ENCODE data around the gene COTL1. TPM values are rescaled to one million over a fixed set of nuclear protein-coding genes. Genes with fewer than 3 reads are reported as not detected.

COTL1 gene
- total RNA-seq, 2 donors from 2014 or later, result 287 to 328 TPM

DNA sequence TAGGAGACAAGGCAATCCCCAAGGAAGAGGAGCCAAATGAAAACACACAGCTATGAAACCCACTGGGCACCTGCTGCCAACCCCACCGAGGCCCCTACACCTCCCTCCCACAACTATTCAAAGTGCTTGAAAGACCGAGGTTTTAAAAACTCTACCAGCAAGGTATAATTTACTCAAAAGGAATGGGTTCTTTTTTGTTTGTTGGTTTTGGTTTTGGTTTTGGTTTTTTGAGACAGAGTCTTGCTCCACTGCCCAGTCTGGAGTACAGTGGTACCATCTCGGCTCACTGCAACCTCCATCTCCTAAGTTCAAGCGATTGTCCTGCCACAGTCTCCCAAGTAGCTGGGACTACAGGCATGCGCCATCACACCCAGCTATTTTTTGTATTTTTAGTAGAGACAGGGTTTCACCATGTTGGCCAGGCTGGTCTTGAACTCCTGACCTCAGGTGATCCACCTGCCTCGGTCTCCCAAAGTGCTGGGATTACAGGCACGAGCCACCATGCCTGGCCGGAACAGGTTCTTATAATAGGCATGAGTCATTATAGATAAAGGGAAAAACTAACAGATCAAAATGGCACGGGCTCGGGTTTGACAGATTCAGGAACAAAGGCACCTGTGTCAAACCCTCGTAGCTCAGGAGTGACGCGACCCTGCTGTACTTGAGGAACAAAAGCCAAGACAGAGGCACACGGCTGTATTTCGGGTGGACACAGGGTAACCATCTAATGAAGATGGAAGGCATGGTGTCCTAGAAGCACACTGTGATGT lies 40.7 kb downstream of the COTL1 start:
- Mint-ChIP-seq H3K27ac (peak overlapping the region; percentile 81), H3K27me3 (no peaks in the 10 kb centered on the region), H3K4me1 (peaks cover 41% of the 10 kb centered on the region), H3K4me3 (no peak overlapping the region), H3K36me3 (ENCODE audit: low read depth) (peaks cover 6% of the 10 kb centered on the region)
- no peaks in the 10 kb centered on the region for H3K9me3 ChIP-seq (ENCODE audit: control insufficient read depth, low read length, poor library complexity, severe bottlenecking)
- ATAC-seq, result no peak
- no peak for DNase-seq

DNA sequence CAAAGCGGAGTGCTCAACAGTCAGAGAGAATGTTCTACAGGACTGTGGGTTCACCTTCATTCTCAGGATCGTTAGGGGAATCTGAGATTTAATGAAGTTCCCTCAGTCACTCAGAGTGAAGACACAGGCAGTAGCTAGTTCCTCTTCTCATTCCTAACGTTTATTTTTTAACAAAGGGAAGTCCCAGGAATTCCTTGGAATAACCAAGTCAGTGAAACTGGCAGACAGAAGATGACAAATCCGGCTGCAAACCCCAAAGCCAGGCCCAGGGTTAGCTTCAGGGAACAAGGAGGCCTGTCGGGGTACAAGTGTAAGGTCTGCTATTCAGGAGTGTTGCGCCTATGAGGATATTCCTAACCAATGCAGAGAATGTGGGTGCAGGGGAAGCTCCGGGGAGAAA lies 42.0 kb downstream of the COTL1 start:
- H3K4me1 Mint-ChIP-seq, result peaks cover 39% of the 10 kb centered on the region
- DNase-seq, result no peak
- no peaks in the 10 kb centered on the region for H3K9me3 ChIP-seq (ENCODE audit: control insufficient read depth, low read length, poor library complexity, severe bottlenecking)
- ATAC-seq, result no peak
- H3K36me3 Mint-ChIP-seq (ENCODE audit: low read depth), result peaks cover 6% of the 10 kb centered on the region
- H3K27me3 Mint-ChIP-seq, result no peaks in the 10 kb centered on the region
- H3K27ac Mint-ChIP-seq, result peak overlapping the region; percentile 81
- H3K4me3 Mint-ChIP-seq, result no peak overlapping the region

DNA sequence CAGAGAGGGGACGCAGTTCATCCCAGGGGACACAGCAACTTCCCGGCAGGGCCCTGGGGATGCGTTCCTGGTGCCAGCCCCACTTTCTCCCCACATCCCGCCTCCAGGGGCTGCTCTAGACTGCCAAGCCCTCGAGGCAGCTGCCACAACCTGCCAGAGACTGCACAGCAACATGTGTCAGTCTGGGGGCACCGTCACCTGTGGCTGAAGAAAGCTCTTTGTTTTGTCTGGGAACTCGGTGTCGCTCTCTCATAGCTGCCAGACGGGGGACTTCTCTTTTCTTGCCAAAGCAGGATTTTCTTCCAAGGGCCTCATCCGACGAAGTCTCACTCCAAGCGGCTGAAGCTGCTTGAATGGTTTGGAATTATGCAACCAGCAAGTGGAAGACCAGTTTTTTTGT lies 43.7 kb downstream of the COTL1 start:
- Mint-ChIP-seq H3K4me3 (no peak overlapping the region), H3K27me3 (no peaks in the 10 kb centered on the region), H3K4me1 (peaks cover 32% of the 10 kb centered on the region), H3K27ac (peak overlapping the region; percentile 65), H3K36me3 (ENCODE audit: low read depth) (peaks cover 8% of the 10 kb centered on the region)
- no peaks in the 10 kb centered on the region for H3K9me3 ChIP-seq (ENCODE audit: control insufficient read depth, low read length, poor library complexity, severe bottlenecking)
- no peak for ATAC-seq
- DNase-seq, result no peak

DNA sequence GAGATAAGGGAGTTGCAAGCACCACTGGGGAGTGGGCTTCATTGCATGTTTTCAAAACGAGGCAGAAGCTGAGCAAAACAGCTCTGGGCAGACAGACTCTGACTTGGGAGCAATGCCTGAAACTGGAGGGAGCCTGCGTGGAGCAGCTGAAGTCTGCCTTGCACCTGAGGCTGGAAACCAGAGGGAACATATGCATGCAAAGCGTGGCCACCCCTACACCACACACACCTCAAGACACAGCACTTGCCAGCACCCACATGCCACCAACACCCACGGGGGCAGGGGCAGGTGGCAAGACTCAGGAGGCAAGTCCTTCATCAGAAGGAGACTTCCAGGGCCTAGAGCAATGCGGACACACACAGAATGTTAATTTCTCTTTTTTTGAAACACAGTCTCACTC lies 45.8 kb downstream of the COTL1 start:
- DNase-seq, result no peak
- H3K27ac Mint-ChIP-seq, result no peak overlapping the region

DNA sequence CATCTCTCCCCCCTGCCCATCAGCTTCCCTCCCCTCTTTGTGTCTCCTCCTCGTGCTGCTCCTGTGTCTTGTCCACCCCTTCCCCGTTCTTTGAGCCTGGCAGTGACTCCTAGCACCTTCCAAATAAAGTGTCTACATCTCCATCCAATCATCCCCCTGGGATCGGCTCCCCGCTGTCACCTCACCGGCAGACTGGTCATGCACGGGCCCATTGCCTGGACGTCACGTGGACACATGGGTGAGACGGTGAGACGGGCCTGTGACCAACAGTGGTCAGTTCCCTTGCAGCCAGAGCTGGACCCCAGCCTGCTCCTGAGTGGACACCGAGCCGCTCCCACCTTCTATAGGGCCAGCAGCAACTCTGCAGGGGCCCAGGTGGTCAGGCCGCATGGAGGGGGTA lies 46.4 kb downstream of the COTL1 start:
- H3K4me3 Mint-ChIP-seq, result no peak overlapping the region
- peaks cover 2% of the 10 kb centered on the region for H3K36me3 Mint-ChIP-seq (ENCODE audit: low read depth)
- DNase-seq (no peak), ATAC-seq (no peak)
- H3K4me1 Mint-ChIP-seq, result peaks cover 17% of the 10 kb centered on the region
- H3K9me3 ChIP-seq (ENCODE audit: control insufficient read depth, low read length, poor library complexity, severe bottlenecking), result no peaks in the 10 kb centered on the region
- no peaks in the 10 kb centered on the region for H3K27me3 Mint-ChIP-seq
- no peak overlapping the region for H3K27ac Mint-ChIP-seq

More for the DNA sequence above, 45.8 kb downstream of the COTL1 start:
- Mint-ChIP-seq H3K27me3 (no peaks in the 10 kb centered on the region), H3K36me3 (ENCODE audit: low read depth) (peaks cover 2% of the 10 kb centered on the region), H3K4me3 (no peak overlapping the region), H3K4me1 (peaks cover 20% of the 10 kb centered on the region)
- ATAC-seq, result no peak
- no peaks in the 10 kb centered on the region for H3K9me3 ChIP-seq (ENCODE audit: control insufficient read depth, low read length, poor library complexity, severe bottlenecking)

DNA sequence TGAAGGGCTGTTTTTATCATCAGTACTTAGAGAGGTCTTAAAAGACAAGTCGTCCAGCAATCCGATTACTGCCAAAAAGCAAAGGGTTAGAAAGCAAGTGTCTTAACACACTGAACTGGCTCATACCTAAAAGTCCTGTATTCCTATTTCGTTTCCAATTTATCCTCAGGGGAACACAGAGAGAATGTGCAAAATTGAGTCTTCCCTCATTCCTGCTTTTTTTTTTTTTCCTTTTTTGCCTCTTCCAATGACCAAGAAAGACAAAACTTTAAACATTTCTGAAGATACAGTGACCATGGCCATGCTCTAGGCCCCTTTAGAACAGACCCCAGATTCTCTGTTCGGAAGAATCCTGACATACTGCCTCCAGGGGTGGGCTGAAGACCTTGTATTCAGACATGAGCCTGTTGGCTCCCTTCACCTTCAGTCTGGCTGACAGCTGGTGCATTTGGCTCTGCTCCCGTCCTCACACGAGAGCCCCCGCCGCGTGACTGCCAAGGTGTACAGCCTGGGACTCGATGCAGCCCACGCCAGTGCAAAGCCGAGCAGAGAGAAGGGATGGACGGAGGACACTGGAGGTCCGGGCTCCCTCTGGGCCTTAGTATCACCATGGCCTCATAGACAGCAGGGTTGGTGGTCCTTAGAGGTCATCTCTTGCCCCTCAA lies 47.0 kb downstream of the COTL1 start:
- Mint-ChIP-seq H3K4me1 (peaks cover 12% of the 10 kb centered on the region), H3K36me3 (ENCODE audit: low read depth) (peaks cover 6% of the 10 kb centered on the region), H3K4me3 (no peak overlapping the region), H3K27me3 (no peaks in the 10 kb centered on the region), H3K27ac (no peak overlapping the region)
- H3K9me3 ChIP-seq (ENCODE audit: control insufficient read depth, low read length, poor library complexity, severe bottlenecking), result no peaks in the 10 kb centered on the region
- ATAC-seq (no peak), DNase-seq (no peak)

DNA sequence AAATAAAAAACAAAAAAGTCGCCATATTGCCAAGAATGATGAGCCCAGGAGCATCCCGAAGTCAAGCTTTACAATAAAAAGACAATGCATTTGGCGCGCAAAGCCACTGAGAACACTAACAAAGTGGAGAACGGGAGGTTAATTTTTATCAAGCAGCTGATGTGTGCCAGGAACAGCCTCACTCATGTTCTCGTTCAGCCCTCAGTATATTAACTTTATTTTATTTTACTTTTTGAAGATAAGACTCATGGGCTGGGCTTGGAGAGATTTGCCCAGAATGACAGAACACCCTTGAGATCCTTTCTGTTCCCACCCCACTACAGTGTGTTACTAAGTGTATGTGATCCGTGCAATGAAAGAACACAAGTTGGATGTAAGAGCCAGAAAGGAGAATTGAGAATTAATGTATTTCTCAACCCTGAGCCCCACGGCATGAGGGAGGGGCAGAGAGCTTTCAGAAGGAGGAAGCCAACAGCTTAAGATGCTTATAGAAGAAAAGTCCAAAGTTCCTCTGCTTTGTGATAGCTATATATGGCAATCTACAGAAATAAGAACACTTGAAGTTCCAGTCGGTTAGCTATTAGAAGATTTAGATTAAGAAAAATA lies 48.4 kb downstream of the COTL1 start:
- H3K27me3 Mint-ChIP-seq, result no peaks in the 10 kb centered on the region
- H3K9me3 ChIP-seq (ENCODE audit: control insufficient read depth, low read length, poor library complexity, severe bottlenecking), result no peaks in the 10 kb centered on the region
- H3K4me3 Mint-ChIP-seq, result no peak overlapping the region
- DNase-seq (no peak), ATAC-seq (no peak)
- H3K36me3 Mint-ChIP-seq (ENCODE audit: low read depth), result peaks cover 6% of the 10 kb centered on the region
- no peak overlapping the region for H3K27ac Mint-ChIP-seq
- peaks cover 12% of the 10 kb centered on the region for H3K4me1 Mint-ChIP-seq

DNA sequence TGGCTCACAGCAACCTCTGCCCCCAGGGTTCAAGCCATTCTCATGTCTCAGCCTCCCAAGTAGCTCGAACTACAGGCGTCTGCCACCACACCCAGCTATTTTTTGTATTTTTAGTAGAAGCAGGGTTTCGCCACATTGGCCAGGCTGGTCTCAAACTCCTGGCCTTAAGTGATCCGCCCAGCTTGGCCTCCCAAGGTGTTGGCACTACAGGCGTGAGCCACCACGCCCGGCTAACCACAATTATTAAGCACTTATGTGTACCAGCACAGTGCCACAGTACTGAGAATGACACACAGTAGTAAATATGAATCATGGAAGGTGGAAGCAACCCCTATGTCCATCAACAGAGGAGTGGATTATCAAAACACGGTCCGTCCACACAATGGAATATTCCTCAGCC lies 49.8 kb downstream of the COTL1 start:
- no peak overlapping the region for H3K4me3 Mint-ChIP-seq
- H3K27ac Mint-ChIP-seq, result peak overlapping the region; percentile 32
- DNase-seq (no peak), ATAC-seq (no peak)
- peaks cover 6% of the 10 kb centered on the region for H3K36me3 Mint-ChIP-seq (ENCODE audit: low read depth)
- H3K9me3 ChIP-seq (ENCODE audit: control insufficient read depth, low read length, poor library complexity, severe bottlenecking), result no peaks in the 10 kb centered on the region
- no peaks in the 10 kb centered on the region for H3K27me3 Mint-ChIP-seq
- peaks cover 14% of the 10 kb centered on the region for H3K4me1 Mint-ChIP-seq

DNA sequence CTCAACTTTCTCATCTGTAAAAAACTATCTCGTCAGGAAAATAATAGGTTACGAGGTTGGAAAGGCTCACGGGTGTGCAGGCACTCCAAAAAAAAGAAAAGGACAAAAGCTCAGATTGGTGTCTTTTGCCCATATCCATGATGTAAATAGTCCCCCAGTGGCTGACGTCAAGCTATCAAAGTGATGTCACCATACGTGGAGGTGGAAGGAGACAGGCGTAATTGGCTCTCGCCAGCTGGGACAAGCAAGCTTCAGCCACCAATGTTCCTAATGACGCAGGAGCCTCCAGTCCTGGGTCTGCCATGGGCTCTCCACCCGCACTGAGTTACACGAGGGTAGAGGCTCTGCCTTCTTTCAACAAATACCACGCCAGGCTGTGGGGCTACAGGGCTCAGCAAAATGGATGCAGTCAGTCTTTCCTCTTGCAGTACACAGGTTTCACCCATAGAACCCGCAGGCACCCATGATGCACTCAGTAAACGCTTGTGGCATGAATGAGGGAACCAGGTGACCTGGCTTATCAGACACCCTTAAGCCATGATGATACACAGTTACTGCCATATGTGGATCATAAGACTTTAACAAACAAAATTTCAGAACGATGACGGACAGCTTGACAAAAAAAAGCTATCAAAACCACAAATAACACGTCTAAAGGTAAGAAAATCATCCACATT lies 50.5 kb downstream of the COTL1 start:
- peaks cover 11% of the 10 kb centered on the region for H3K4me1 Mint-ChIP-seq
- peaks cover 6% of the 10 kb centered on the region for H3K36me3 Mint-ChIP-seq (ENCODE audit: low read depth)
- no peaks in the 10 kb centered on the region for H3K9me3 ChIP-seq (ENCODE audit: control insufficient read depth, low read length, poor library complexity, severe bottlenecking)
- ATAC-seq (no peak), DNase-seq (no peak)
- H3K4me3 Mint-ChIP-seq, result no peak overlapping the region
- H3K27me3 Mint-ChIP-seq, result no peaks in the 10 kb centered on the region
- H3K27ac Mint-ChIP-seq, result peak overlapping the region; percentile 32

DNA sequence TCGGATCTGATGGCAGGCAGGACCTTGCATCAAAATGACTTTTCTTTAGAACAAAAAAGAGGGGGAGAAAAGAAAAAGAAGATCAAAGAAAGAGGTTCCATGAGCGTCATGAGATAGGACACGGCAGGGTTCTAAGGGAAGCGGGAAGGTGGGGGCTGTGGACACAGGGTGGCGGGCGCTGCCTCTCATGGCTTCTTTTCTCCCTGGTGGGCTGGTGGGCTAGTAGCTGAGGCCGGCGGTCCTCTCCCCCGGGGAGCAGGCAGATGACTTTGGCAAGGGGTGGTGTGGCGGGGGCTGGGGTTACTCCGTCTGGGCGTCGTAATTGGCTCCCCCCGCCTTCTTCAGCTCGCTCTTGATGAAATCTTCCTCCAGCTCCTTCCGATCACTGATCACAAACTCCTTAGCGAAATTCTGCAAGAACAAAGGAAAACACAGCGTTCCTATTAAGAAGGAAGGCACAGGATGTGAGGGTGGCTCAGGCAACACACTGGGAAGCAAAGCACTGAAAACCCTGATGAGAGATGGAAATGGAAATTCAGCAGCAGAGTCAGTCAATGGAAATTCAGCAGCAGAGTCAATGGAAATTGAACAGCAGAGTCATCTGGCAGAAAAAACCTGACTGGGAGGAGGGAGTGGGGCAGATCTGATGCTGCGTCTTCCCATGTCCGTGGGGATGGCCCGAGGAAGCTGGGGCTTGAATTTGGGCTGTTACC lies 51.2 kb downstream of the COTL1 start:
- no peak for ATAC-seq
- Mint-ChIP-seq H3K27ac (no peak overlapping the region), H3K36me3 (ENCODE audit: low read depth) (peaks cover 6% of the 10 kb centered on the region), H3K4me1 (peaks cover 10% of the 10 kb centered on the region), H3K27me3 (no peaks in the 10 kb centered on the region), H3K4me3 (peak overlapping the region; percentile 33)
- H3K9me3 ChIP-seq (ENCODE audit: control insufficient read depth, low read length, poor library complexity, severe bottlenecking), result no peaks in the 10 kb centered on the region
- DNase-seq, result no peak

DNA sequence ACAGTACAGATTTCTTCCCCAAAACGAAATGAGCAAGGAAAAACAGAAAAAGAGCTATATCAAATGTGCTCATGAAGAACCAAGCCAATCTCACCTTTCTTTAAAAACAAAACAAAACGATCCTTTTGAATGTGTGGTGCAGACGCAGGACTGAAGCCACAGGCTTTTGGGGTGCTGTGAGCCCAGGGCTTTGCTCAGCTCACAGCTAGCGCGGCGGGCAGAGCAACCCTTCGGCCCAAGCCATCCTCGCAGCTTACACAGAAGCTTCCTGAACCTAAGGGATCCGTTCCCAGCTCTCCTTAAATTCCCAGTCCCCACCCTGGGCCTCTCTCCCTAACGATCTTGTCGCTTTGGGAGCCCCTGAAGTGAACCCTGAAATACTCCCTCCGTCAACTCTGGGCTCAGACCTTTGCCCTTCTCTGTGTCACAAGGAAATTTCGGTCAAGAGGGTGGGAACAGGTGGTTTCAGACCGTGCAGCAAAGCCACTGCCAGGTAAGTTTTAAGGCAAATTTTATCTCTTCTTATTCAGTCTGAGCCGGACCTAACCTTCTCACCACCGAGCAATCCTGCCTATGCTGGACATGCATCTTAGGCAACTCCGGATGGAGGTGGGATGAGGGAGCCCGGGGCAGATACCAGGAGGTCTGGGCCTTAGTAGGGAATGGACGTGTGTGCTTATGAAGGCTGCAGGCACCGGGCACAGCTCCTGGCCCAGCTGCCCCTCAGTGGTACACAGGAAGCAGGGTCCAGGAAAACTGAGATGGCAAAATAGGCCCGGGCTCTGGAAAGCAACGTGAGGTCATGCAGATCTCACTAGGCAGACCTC lies 52.0 kb downstream of the COTL1 start:
- H3K9me3 ChIP-seq (ENCODE audit: control insufficient read depth, low read length, poor library complexity, severe bottlenecking), result no peaks in the 10 kb centered on the region
- Mint-ChIP-seq H3K4me1 (peaks cover 10% of the 10 kb centered on the region), H3K36me3 (ENCODE audit: low read depth) (peaks cover 6% of the 10 kb centered on the region), H3K27me3 (no peaks in the 10 kb centered on the region), H3K4me3 (peak overlapping the region; percentile 33), H3K27ac (peak overlapping the region; percentile 39)
- DNase-seq, result no peak
- no peak for ATAC-seq

DNA sequence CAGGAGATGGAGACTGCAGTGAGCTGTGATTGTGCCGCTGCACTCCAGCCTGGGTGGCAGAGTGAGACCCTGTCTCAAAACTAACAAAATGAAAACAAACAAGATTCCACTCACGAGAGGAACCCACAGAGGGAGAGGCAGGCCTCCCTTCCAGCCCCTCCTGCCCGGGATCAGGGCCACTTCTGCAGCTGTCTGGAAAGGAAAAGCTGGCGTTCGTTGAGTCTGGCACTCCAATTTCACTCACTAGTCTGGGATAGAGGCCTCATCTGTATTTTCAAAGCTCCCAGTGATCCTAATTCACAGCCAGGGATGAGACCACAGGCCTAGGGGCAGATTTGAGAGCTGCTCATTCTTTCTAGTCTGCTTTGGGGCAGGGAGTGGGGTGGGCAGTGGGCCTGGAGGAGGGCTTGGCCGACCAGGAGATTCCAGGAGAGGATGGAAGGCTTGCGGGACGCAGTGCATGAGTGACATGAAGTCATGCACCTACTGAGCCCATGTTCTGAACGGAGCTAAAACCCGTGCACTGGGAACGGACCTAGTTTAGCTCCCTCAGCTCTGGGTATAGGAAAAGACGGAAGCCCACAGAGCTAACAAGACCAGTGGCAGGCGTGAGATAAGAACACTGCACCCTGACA lies 54.0 kb downstream of the COTL1 start:
- Mint-ChIP-seq H3K27ac (peak overlapping the region; percentile 65), H3K4me3 (no peak overlapping the region), H3K36me3 (ENCODE audit: low read depth) (peaks cover 4% of the 10 kb centered on the region), H3K4me1 (peaks cover 12% of the 10 kb centered on the region), H3K27me3 (no peaks in the 10 kb centered on the region)
- no peaks in the 10 kb centered on the region for H3K9me3 ChIP-seq (ENCODE audit: control insufficient read depth, low read length, poor library complexity, severe bottlenecking)
- no peak for DNase-seq
- ATAC-seq, result no peak
